ENCODE data around the gene SULT4A1. TPM values are rescaled to one million over a fixed set of nuclear protein-coding genes. Genes with fewer than 3 reads are reported as not detected.

Gene SULT4A1
- total and polyA plus RNA-seq, 2 of the 8 experiments (the other 6 are each of a cell fraction or from before 2014, with no cell fraction given), result 9.1 to 11.8 TPM

DNA sequence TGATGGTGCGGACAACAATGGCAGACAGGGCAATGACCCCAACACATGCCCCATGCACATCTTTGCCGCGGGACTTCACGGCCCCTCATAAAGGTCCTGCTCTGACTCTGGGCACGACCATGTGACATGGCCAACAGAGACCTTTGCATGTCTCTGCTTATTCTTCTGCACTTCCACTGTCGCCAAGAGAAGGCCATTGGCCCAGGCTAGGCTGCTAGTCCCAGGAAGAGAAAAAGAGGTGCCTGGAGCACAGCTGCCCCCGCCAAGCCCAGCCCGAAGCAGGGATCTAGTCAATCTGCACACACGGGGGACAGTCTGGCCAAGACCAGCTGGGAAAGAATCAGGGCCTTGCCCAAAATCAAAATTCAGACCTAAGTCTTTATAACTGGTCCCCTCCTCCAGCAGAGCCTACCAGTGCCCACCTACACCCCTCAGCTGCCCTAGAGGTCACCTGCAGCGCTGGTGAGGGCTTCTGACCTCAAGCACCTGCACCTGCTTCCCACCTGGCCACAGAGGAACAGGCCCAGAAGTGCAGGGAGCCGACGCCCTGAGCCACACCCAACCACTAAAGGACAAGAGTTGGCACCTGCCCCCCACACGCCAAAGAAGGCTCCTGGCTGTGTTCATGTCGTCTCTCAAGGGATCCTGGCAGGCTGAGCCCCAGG is 8.1 kb downstream of the SULT4A1 start:
- peaks cover 0 to 74% of the 10 kb centered on the region in 2 experiments; a peak in 2 of 4 replicates for H3K79me2 ChIP-seq (ENCODE audit: control insufficient read depth in 1 of 2, insufficient read depth in 2 of 2, low read length in 2 of 2)
- peaks cover 3 to 9% of the 10 kb centered on the region in 2 experiments for H4K20me1 ChIP-seq (replicated peaks in 1 of 2; ENCODE audit: control insufficient read depth in 1 of 2, insufficient read depth in 2 of 2, low read length in 2 of 2)
- no peak overlapping the region for H2BK15ac ChIP-seq (ENCODE audit: low read length)
- H3K18ac ChIP-seq (ENCODE audit: extremely low read depth, low read length), result no peak overlapping the region; the same call in 1 of the 2 replicates
- H3K4me3 ChIP-seq (ENCODE audit: extremely low read depth in 1 of 4, insufficient read depth in 2 of 4, low read depth in 3 of 4, low read length in 4 of 4), result no peak overlapping the region
- no peak for TF ChIP-seq CREB1 (IDR thresholded peaks at IDR 0.05)
- no peak for TF ChIP-seq KDM5A (IDR thresholded peaks at IDR 0.05; ENCODE audit: low read length)
- TF ChIP-seq ATF2 (IDR thresholded peaks at IDR 0.05; ENCODE audit: low read length), result no peak
- TF ChIP-seq KDM1A (IDR thresholded peaks at IDR 0.05; ENCODE audit: borderline replicate concordance, low read length), result no peak
- TF ChIP-seq RAD21 (IDR thresholded peaks at IDR 0.05 in 1 of 2, conservative IDR thresholded peaks at IDR 0.05 in 1 of 2; ENCODE audit: low read depth in 2 of 2, low read length in 2 of 2), result no peak
- no peak for TF ChIP-seq BRCA1 (IDR thresholded peaks at IDR 0.05; ENCODE audit: low read depth, low read length)
- H3K9me3 ChIP-seq (ENCODE audit: insufficient read depth in 2 of 2, low read depth in 1 of 2, low read length in 1 of 2), result peaks cover 0 to 8% of the 10 kb centered on the region in 2 experiments; a peak in 1 of 4 replicates
- H3K4me2 ChIP-seq (ENCODE audit: insufficient read depth in 1 of 2, low read depth in 2 of 2, low read length in 2 of 2), result no peak overlapping the region
- POLR2A ChIA-PET (ENCODE audit: partially characterized antibody), result interaction anchor here (1.0 to 2.0 kb wide), 5 partner anchors 8 to 31 kb away, joined by 3 to 7 read pairs (median 4); partner anchors contain the start of gene SULT4A1
- DNase-seq (ENCODE audit: low read depth in 1 of 2, low spot score in 2 of 2) (no peak), FAIRE-seq (no peak)
- no peak overlapping the region; the same call in 1 of the 2 replicates for H2BK5ac ChIP-seq (ENCODE audit: low read depth, low read length)
- no peak overlapping the region for H3K56ac ChIP-seq (replicated peaks; ENCODE audit: insufficient read length, low read depth, low read length)
- 85% methylated on average over 14 of the region's 14 CpGs; no CpG with 5 or more reads in 1 of the 2 experiments for WGBS, 2 experiments (ENCODE audit: extremely low coverage in 1 of 2, insufficient coverage in 1 of 2, insufficient read length in 1 of 2, insufficient replicate concordance in 2 of 2, low coverage in 1 of 2, low lambda C conversion rate in 2 of 2, missing lambda C conversion rate in 1 of 2)
- no peak overlapping the region; a peak in 1 of 7 replicates for H3K9ac ChIP-seq (replicated peaks in 1 of 4; ENCODE audit: extremely low read depth in 1 of 4, low read depth in 3 of 4, low read length in 3 of 4)
- no peak overlapping the region for H3K23ac ChIP-seq (ENCODE audit: insufficient read length)
- H2BK12ac ChIP-seq (ENCODE audit: low read depth, low read length), result no peak overlapping the region
- no peak overlapping the region for H4K91ac ChIP-seq (replicated peaks; ENCODE audit: insufficient read length, low read length)
- no peak overlapping the region for H2AFZ ChIP-seq (ENCODE audit: low read length)
- no peak overlapping the region for H3K14ac ChIP-seq (ENCODE audit: insufficient read length)
- H3K27me3 ChIP-seq (replicated peaks in 1 of 4; ENCODE audit: control insufficient read depth in 3 of 4, extremely low read depth in 1 of 4, insufficient read depth in 3 of 4, low read length in 3 of 4), result no peaks in the 10 kb centered on the region
- H3K23me2 ChIP-seq (ENCODE audit: low read depth, low read length), result peaks cover 4% of the 10 kb centered on the region; the same call in 1 of the 2 replicates
- H2BK20ac ChIP-seq (ENCODE audit: low read length), result no peak overlapping the region
- H4K8ac ChIP-seq (ENCODE audit: extremely low read depth, insufficient read depth, low read length), result no peak overlapping the region
- no peaks in the 10 kb centered on the region; a peak in 1 of 8 replicates for H3K36me3 ChIP-seq (ENCODE audit: control insufficient read depth in 2 of 4, insufficient read depth in 4 of 4, low read length in 3 of 4)
- peaks cover 0 to 12% (median 5%) of the 10 kb centered on the region in 4 experiments for H3K4me1 ChIP-seq (replicated peaks in 1 of 4; ENCODE audit: control insufficient read depth in 3 of 4, insufficient read depth in 4 of 4, low read length in 3 of 4)
- H4K5ac ChIP-seq (ENCODE audit: insufficient read length, low read depth, low read length), result no peak overlapping the region
- H3K4ac ChIP-seq (replicated peaks; ENCODE audit: insufficient read length, low read depth, low read length), result no peak overlapping the region
- CTCF ChIA-PET (ENCODE audit: partially characterized antibody), result interaction anchor here (0.6 to 3.7 kb wide), 7 partner anchors 9 to 71 kb away, joined by 3 to 24 read pairs (median 3); no protein-coding TSS in a partner anchor
- H2BK120ac ChIP-seq (replicated peaks; ENCODE audit: low read depth, low read length), result no peak overlapping the region
- H3K79me1 ChIP-seq (ENCODE audit: low read depth, low read length), result peaks cover 38% of the 10 kb centered on the region
- H3K27ac ChIP-seq (ENCODE audit: low read depth, low read length), result no peak overlapping the region
- no peak overlapping the region; the same call in 1 of the 2 replicates for H2AK5ac ChIP-seq (ENCODE audit: low read depth, low read length)
